Cardiac muscle cell (in vitro differentiated cells and primary cell): ENCODE results near the gene SHQ1. TPM values are rescaled to one million over a fixed set of nuclear protein-coding genes. Genes with fewer than 3 reads are reported as not detected.
A peak's percentile ranks its signal among the peaks of the same experiment; 100 is the strongest.

Experiments used
- DNase-seq, 2 donors: peaks; one replicate each; pipeline versions ENCODE4 v3.0.0 to v3.0.0-alpha.2; 2010 to 2017; ENCODE audit warnings: low read depth in 1 of 2, low spot score in 1 of 2
- H3K27ac ChIP-seq: fragments of 200-600 bp; sonication (generic); 2 replicates; pipeline ENCODE4 v1.5.1; 2016
- H3K27me3 ChIP-seq: fragments of 200-600 bp; sonication (generic); 2 replicates; pipeline ENCODE4 v1.6.0; 2016; ENCODE audit warnings: control low read depth
- H3K36me3 ChIP-seq: fragments of 200-600 bp; sonication (generic); 2 replicates; pipeline ENCODE4 v1.5.1; 2016; ENCODE audit warnings: control low read depth
- H3K4me1 ChIP-seq: fragments of 200-600 bp; sonication (generic); 2 replicates; pipeline ENCODE4 v1.8.1; 2017; ENCODE audit warnings: low read depth, mild to moderate bottlenecking, mixed run types
- H3K4me3 ChIP-seq: fragments of 200-600 bp; sonication (generic); 2 replicates; pipeline ENCODE4 v1.5.1; 2016; ENCODE audit warnings: mild to moderate bottlenecking
- H3K9me3 ChIP-seq: fragments of 200-600 bp; sonication (generic); 2 replicates; pipeline ENCODE4 v1.5.1; 2017; ENCODE audit warnings: low read depth, mild to moderate bottlenecking, control low read depth
- polyA plus RNA-seq: library from polyadenylated mRNA; unstranded; fragments of >200 nt; fragmentation: Nextera tagmentation; extraction: Ambion mirVana; gene quantifications from 2 replicates; pipeline ENCODE4 v1.2.1, GENCODE V29; 2016
- total RNA-seq: library from RNA; depleted of rRNA; stranded (reverse); fragments of >200 nt; gene quantifications from 2 replicates; pipeline ENCODE4 v1.2.3, GENCODE V29; 2016
- TF ChIP-seq, protein P1 (sequence below): IDR thresholded peaks from 2 replicates; pipeline ENCODE4 v1.5.1; 2012; ENCODE audit warnings: low read depth, mild to moderate bottlenecking, low read length

SHQ1 gene
- total and polyA plus RNA-seq, 2 experiments from 2014 or later = 15.2 to 20.1 TPM

DNA sequence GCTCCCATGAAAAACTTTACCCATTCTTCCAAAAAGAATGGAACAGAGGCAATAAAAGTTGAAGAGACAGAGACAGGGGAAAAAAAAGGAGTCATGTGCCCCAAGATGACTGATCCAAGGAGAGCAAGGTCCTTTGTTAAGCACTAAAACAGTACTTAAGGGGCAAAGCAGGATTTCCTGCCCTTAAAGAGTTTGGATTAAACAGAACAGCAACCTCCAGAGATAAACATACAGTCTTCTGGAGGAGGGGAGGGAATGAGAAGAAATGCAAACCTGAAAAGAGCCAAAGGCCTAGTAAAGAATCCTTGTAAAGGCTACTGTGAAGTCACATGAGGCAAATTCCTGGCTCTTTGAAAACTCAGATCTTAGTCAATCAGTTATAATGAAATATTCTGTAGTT lies 38.2 kb downstream of the SHQ1 start:
- DNase-seq = peak in 1 of 2 donors; percentile 4
- peaks cover 11% of the 10 kb centered on the region for H3K4me1 ChIP-seq
- no peak overlapping the region for H3K27ac ChIP-seq
- TF ChIP-seq, protein P1, sequence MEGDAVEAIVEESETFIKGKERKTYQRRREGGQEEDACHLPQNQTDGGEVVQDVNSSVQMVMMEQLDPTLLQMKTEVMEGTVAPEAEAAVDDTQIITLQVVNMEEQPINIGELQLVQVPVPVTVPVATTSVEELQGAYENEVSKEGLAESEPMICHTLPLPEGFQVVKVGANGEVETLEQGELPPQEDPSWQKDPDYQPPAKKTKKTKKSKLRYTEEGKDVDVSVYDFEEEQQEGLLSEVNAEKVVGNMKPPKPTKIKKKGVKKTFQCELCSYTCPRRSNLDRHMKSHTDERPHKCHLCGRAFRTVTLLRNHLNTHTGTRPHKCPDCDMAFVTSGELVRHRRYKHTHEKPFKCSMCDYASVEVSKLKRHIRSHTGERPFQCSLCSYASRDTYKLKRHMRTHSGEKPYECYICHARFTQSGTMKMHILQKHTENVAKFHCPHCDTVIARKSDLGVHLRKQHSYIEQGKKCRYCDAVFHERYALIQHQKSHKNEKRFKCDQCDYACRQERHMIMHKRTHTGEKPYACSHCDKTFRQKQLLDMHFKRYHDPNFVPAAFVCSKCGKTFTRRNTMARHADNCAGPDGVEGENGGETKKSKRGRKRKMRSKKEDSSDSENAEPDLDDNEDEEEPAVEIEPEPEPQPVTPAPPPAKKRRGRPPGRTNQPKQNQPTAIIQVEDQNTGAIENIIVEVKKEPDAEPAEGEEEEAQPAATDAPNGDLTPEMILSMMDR = no peak
- H3K4me3 ChIP-seq = no peak overlapping the region
- H3K36me3 ChIP-seq = no peaks in the 10 kb centered on the region
- no peaks in the 10 kb centered on the region for H3K27me3 ChIP-seq
- no peaks in the 10 kb centered on the region for H3K9me3 ChIP-seq

DNA sequence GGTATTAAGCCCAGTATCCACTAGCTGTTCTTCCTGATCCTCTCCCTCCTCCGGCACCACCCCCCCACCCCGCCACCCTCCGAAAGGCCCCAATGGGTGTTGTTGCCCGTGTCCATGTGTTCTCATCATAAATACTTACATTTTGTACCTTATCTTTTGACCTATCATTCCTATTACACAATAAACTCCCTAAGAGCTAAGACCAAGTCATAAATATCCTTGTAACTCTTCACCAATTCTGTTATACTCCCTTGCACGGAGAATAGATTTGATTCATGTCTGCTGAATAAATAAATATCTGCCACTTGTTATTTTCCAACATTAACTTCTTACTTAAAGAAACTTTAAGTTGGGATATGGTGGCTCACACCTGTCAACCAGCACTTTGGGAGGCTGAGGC lies 43.9 kb downstream of the SHQ1 start:
- Histone ChIP-seq H3K9me3 (no peaks in the 10 kb centered on the region), H3K4me1 (peaks cover 18% of the 10 kb centered on the region), H3K4me3 (no peak overlapping the region), H3K27ac (no peak overlapping the region), H3K27me3 (no peaks in the 10 kb centered on the region), H3K36me3 (no peaks in the 10 kb centered on the region)
- DNase-seq = no peak
- TF ChIP-seq, protein P1 = no peak

DNA sequence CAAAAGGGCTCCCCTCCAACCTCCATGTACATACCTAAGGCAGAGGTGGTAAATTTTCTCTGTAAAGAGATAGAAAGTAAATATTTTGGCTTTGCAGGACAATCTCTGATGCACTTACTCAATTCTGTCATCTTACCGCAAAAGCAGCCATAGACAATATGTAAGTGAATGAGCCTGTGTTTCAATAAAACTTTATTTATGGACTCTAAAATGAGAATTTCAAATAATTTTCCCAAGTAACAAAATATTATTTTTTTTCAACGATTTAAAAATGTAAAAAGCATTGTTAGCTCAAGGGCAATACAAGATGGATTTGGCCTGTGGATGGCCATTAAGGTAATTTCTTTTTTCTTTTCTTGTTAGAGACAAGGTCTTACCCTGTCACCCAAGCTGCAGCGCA lies 44.7 kb downstream of the SHQ1 start:
- H3K36me3 ChIP-seq = no peaks in the 10 kb centered on the region
- DNase-seq = no peak
- H3K4me3 ChIP-seq = no peak overlapping the region
- peaks cover 23% of the 10 kb centered on the region for H3K4me1 ChIP-seq
- TF ChIP-seq, protein P1 = no peak
- H3K27ac ChIP-seq = no peak overlapping the region
- no peaks in the 10 kb centered on the region for H3K27me3 ChIP-seq
- no peaks in the 10 kb centered on the region for H3K9me3 ChIP-seq

DNA sequence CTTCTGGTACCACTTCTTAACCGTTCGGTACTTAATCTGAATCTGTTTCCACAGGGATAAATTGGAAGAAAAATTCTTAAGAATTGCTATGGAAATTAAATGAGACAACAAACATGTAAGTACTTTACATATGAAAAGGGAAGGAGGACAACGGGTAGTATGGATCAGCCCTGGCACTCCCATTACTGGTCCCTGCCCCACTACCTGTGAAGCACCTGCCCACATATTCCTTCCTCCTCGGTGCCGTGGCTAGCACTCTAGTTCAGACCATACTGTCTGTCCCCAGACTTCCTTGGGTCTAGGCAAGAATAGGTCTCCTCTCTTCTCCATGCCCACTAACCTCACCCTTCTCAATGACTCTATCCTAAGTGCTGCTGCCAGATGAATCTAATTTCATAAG lies 46.2 kb downstream of the SHQ1 start:
- no peaks in the 10 kb centered on the region for H3K36me3 ChIP-seq
- no peak overlapping the region for H3K27ac ChIP-seq
- no peaks in the 10 kb centered on the region for H3K27me3 ChIP-seq
- H3K4me3 ChIP-seq = no peak overlapping the region
- peaks cover 36% of the 10 kb centered on the region for H3K4me1 ChIP-seq
- TF ChIP-seq, protein P1 = no peak
- DNase-seq = no peak
- no peaks in the 10 kb centered on the region for H3K9me3 ChIP-seq

DNA sequence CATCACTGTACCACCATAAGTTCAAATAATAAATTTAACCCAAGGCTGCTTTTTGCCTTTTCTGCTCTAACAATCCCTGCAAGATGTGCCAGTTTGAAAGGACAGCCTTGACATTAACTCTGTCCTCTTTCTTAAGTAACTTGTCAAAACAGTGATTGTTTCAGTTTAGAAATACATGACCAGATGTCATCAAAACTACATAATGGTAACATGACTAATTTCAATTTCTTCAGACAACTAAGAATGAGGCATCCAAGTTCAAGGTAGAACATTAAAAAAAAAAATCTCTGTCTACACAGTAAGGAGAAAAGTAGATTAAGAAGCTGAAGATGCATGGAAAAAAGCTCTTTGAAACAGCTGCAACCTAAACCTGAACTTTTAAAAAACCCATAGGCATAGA lies 47.4 kb downstream of the SHQ1 start:
- no peak overlapping the region for H3K4me3 ChIP-seq
- DNase-seq = no peak
- TF ChIP-seq, protein P1 = no peak
- no peaks in the 10 kb centered on the region for H3K27me3 ChIP-seq
- peaks cover 28% of the 10 kb centered on the region for H3K4me1 ChIP-seq
- no peaks in the 10 kb centered on the region for H3K36me3 ChIP-seq
- no peaks in the 10 kb centered on the region for H3K9me3 ChIP-seq
- no peak overlapping the region for H3K27ac ChIP-seq
